Ramos (cell line): ENCODE data around the gene RGS5.

Experiments
- in situ Hi-C: fragments of 300-500 bp; cut with MboI; formaldehyde crosslinking; loops from one replicate; pipeline ENCODE4 v1.14.3; 2022; ENCODE audit warnings: low sequenced_read_pairs; ENCODE audit not compliant: unreplicated experiment

Gene RGS5

GRCh38 chr1:163094589-163094988 is 108.1 kb downstream of the RGS5 start:
- in situ Hi-C loops: no loop called here

- in situ Hi-C loops: no loop called here
Observed at GRCh38 chr1:163094182-163094581, 108.5 kb downstream of the RGS5 start.

- in situ Hi-C loops: no loop called here
Observed at GRCh38 chr1:163093579-163093978, 109.1 kb downstream of the RGS5 start.

- in situ Hi-C loops: no loop called here
Observed at GRCh38 chr1:163093169-163093568, 109.5 kb downstream of the RGS5 start.
